GM19025 (cell line): ENCODE results near the gene ZDHHC8.

ENCODE experiments used
- ATAC-seq: cut with Tn5 transposase; IDR thresholded peaks from one replicate; pipeline ENCODE4 v1.9.1; 2021; ENCODE audit warnings: mild to moderate bottlenecking, low read depth, moderate library complexity; ENCODE audit not compliant: unreplicated experiment

Gene ZDHHC8

GRCh38 chr22:20140521-20140964 is 8.9 kb downstream of the ZDHHC8 start:
- ATAC-seq = no peak

GRCh38 chr22:20141186-20142077 is 9.8 kb downstream of the ZDHHC8 start:
- ATAC-seq = no peak

GRCh38 chr22:20142711-20143621 is 11.4 kb downstream of the ZDHHC8 start:
- ATAC-seq = no peak

GRCh38 chr22:20143883-20144665 is 12.5 kb downstream of the ZDHHC8 start:
- no peak for ATAC-seq

GRCh38 chr22:20145206-20145831 is 13.7 kb downstream of the ZDHHC8 start:
- no peak for ATAC-seq

GRCh38 chr22:20145832-20146223 is 14.2 kb downstream of the ZDHHC8 start:
- ATAC-seq = no peak

- no peak for ATAC-seq
These were observed 15.2 kb downstream of the ZDHHC8 start for GRCh38 chr22:20146777-20147176.

- no peak for ATAC-seq
These were observed 15.8 kb downstream of the ZDHHC8 start for GRCh38 chr22:20147237-20147988.

GRCh38 chr22:20148414-20148813 is 16.8 kb downstream of the ZDHHC8 start:
- no peak for ATAC-seq

- no peak for ATAC-seq
These were observed 17.9 kb downstream of the ZDHHC8 start for GRCh38 chr22:20149257-20150250.

- no peak for ATAC-seq
These were observed 19.0 kb downstream of the ZDHHC8 start, which contains the start of gene CCDC188 for GRCh38 chr22:20150381-20151275. Gene CCDC188 (minus strand): TSS chr22:20151055. CDS start chr22:20150986, 69 bp downstream.

- ATAC-seq = no peak
These were observed 19.6 kb downstream of the ZDHHC8 start for GRCh38 chr22:20151276-20151588.

- ATAC-seq = no peak
These were observed 20.9 kb downstream of the ZDHHC8 start for GRCh38 chr22:20152464-20152890.

GRCh38 chr22:20153945-20154344 is 22.3 kb downstream of the ZDHHC8 start:
- ATAC-seq = no peak

- no peak for ATAC-seq
These were observed 23.1 kb downstream of the ZDHHC8 start for GRCh38 chr22:20154602-20155187.

GRCh38 chr22:20155330-20156041 is 23.9 kb downstream of the ZDHHC8 start:
- no peak for ATAC-seq
